Measurements from ENCODE around the gene CAMK4.

The CAMK4 gene

DNA sequence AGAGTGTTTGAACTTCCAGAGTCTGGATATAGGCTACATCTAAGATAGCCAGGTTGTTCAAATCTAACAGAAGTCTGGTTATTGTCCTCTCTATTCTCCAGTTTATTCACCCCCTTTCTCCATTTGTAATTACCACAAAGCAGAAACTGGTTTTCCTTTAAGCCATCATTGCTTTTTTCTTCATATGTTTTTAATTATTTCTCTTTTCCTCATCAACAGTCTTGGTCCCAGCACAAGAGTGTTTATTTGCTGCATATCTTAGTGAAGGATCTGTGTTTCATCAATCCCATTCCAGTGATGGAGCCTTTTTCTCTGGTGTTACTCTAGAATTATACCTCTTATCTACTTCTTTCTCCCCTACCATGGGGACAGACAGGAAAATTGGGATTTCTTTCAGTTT lies 142.2 kb downstream of the CAMK4 start:
- intact Hi-C loops (cut with DNase I): no loop called here
- no peak for DNase-seq

GRCh38 chr5:111367115-111367514 lies 142.9 kb downstream of the CAMK4 start:
- intact Hi-C loops (cut with DNase I): no loop called here
- DNase-seq: no peak

GRCh38 chr5:111372799-111373198 lies 148.6 kb downstream of the CAMK4 start:
- intact Hi-C loops (cut with DNase I): no loop called here
- DNase-seq: no peak

GRCh38 chr5:111374380-111374779 lies 150.2 kb downstream of the CAMK4 start:
- no peak for DNase-seq
- intact Hi-C loops (cut with DNase I): no loop called here

GRCh38 chr5:111375645-111376044 lies 151.5 kb downstream of the CAMK4 start:
- no peak for DNase-seq
- intact Hi-C loops (cut with DNase I): no loop called here

DNA sequence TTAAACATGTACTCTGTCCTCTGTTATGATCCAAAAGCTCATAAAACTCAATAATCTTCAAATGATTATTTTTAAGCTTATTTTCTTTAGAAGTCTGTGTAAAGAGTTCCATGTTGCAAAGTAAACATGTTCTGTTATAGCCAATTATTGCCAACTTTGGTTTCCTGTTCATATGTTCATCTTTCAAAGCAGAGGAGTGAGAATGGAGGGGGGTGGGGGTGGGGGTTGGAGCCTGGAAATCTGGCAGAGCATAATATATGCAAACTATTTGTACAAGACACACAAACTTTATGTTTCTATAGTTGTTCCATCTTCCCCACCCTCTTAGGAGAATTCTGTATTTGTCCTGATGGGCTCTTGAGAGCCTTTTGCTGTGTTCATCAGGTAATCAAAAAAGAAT lies 153.1 kb downstream of the CAMK4 start:
- intact Hi-C loops (cut with DNase I): no loop called here
- no peak for DNase-seq

DNA sequence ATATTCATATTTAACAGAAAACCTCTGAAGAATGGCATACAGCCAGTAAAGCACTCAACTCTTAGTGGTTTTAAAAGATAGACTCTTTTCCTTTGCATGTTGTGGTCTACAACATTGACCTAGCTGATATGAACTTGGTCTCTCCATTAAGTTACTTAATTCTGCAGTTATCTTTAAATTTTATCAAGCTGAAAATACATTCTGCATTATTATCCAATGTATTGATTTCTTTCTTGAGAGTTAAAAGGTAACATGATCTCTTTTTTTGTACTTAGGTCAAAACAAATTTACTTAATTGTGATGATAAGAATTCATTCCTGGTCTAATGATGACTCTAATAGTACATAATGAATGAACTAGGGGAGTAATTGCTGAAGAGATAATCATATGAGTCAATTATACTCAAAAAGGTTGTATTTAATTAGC lies 155.2 kb downstream of the CAMK4 start:
- no peak for DNase-seq
- intact Hi-C loops (cut with DNase I): no loop called here

DNA sequence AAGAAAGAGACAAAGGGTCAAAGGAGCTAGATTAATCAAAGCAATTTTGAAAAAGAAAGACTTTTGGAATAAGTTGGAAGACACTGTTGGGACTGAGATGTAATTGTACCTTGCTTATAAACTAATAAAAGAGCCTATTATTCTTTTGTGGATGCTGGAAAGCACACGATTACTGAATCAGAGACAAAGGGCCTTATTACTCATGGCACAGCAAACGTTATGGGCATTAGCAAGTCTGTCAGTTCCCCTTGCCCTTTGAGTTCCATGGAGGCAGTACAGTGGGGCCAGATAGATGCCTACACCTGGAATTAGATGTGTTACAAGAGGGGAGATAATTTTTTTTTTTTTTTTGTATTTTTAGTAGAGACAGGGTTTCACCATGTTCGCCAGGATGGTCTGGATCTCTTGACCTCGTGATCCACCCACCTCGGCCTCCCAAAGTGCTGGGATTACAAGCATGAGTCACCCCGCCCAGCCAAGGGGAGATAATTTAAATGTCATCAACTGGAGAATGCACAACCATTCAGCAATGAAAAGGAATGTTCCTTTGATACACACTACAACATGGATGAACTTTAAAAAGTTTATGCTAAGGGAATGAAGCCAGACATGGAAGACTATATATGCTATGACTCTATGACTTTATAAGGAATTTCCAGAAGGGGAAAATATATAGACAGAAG lies 159.2 kb downstream of the CAMK4 start:
- DNase-seq: no peak
- intact Hi-C loops (cut with DNase I): no loop called here

GRCh38 chr5:111384220-111384619 lies 160.0 kb downstream of the CAMK4 start:
- intact Hi-C loops (cut with DNase I): no loop called here
- DNase-seq: no peak

DNA sequence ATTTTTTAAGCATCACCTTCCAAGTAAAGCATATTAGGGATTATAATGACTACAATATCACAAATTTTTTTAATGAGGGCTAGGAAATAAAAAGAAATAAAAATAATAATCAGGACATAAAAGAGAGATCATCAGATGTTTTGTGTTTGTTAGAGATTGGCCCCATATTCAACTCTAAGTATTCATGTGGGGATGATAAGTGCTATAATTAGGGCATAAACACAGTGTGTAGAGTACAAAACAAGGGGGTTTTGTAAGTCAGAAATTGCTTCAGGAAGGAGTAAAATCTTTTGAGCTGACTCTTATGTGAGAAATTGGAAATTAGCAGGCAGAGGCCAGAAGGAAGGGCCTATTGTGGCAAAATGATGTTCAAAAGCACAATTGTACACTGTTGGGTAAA lies 160.9 kb downstream of the CAMK4 start:
- DNase-seq: no peak
- intact Hi-C loops (cut with DNase I): no loop called here

- peak in 2 of 10 donors; percentile 8 to 69 for DNase-seq
- intact Hi-C loops (cut with DNase I): no loop called here
Observed at GRCh38 chr5:111385970-111386831, 162.0 kb downstream of the CAMK4 start.

DNA sequence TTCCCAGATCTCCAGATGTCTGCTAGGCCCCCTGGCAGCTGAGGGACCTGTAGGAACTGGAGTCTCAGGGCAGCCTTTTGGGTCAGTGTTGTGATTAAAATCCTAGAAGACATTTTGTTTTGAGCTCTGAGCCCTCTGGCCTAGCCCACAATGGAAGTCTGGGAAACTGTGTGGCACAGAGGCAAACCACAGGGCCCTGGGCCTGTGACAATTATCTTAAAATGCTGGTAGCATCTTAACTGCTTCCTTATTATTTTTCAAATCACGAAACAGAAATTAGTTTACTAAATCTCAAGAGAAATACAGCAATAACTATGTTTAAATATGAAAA lies 162.6 kb downstream of the CAMK4 start:
- peak in 1 of 10 donors; percentile 44 for DNase-seq
- intact Hi-C loops (cut with DNase I): no loop called here

- intact Hi-C loops (cut with DNase I): no loop called here
- no peak for DNase-seq
Observed at GRCh38 chr5:111387361-111387760, 163.2 kb downstream of the CAMK4 start.

GRCh38 chr5:111389390-111390082 lies 165.4 kb downstream of the CAMK4 start:
- intact Hi-C loops (cut with DNase I): no loop called here
- no peak for DNase-seq

GRCh38 chr5:111392181-111392580 lies 168.0 kb downstream of the CAMK4 start:
- no peak for DNase-seq
- intact Hi-C loops (cut with DNase I): no loop called here

- intact Hi-C loops (cut with DNase I): no loop called here
- no peak for DNase-seq
Observed at GRCh38 chr5:111394586-111394985, 170.4 kb downstream of the CAMK4 start.

GRCh38 chr5:111398013-111398412 lies 173.8 kb downstream of the CAMK4 start:
- no peak for DNase-seq
- intact Hi-C loops (cut with DNase I): no loop called here

- intact Hi-C loops (cut with DNase I): no loop called here
- DNase-seq: no peak
Observed at GRCh38 chr5:111399113-111399512, 174.9 kb downstream of the CAMK4 start.

DNA sequence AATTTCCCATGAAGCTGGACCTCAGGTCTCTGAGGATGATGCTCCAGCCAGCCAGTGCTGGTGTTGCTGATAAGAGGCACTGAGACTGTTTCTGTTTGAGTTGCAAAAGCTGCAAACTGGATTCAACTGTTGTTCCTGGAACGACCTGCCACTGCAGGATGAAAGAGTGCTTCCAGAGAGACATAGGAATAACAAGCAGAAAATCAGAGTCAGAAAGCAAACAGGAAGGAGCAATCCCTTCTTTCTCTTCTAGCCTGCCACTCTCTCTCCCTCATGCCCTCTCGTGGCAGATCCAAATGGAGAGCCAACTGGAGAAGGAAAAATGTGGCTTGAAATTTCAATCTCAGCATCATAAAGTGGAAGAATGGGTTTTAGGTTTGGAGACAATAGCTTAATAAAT lies 177.7 kb downstream of the CAMK4 start:
- no peak for DNase-seq

DNA sequence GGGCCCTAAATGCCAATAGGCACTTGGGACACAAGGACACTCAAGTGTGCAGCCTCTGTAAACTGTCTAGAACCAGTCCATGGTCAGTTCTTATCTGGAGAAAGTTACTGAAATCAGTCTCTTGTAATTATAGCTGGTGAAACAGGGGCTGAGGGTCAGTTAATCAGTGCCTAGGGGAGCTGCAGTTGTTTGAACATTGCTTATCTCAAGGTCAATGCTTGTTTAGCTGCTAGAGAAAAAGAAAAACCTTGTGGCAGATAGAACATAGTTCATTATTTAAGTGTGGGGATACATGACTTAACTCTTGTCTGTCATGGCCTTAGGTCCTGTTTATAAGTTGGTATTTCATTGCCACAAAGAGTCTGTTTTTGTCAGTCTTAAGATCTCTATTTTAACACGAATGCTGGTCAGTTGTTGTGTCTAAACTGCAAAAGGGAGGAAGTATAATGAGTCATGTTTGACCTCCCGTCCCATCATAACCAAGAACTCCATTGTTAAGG lies 180.1 kb downstream of the CAMK4 start:
- intact Hi-C loops (cut with DNase I): no loop called here
- no peak for DNase-seq

More for the DNA sequence above, 177.7 kb downstream of the CAMK4 start:
- intact Hi-C loops (cut with DNase I): no loop called here

- intact Hi-C loops (cut with DNase I): no loop called here
- no peak for DNase-seq
Observed at GRCh38 chr5:111407562-111407961, 183.4 kb downstream of the CAMK4 start.

Data from posterior cingulate gyrus (tissue), 11 donors.